K562 (cell line): ENCODE results near the gene MYO1D.

Source experiments
- MYC ChIP-seq, 2 experiments: fragments of 250-450 bp in 1 of 2; sonication (Bioruptor Pico) in 1 of 2; IDR thresholded peaks; 2 replicates each; pipeline versions ENCODE4 v1.5.1 to v1.6.1; 2012 to 2021; ENCODE audit warnings: low read depth in 2 of 2, borderline replicate concordance in 1 of 2, improper control_type of control experiment in 1 of 2, low read length in 1 of 2, mild to moderate bottlenecking in 1 of 2, moderate library complexity in 1 of 2
- RHOXF2B ChIP-seq: fragments of 250-450 bp; sonication (Bioruptor Pico); conservative IDR thresholded peaks from 2 replicates; pipeline ENCODE4 v1.5.1; 2021

DNA sequence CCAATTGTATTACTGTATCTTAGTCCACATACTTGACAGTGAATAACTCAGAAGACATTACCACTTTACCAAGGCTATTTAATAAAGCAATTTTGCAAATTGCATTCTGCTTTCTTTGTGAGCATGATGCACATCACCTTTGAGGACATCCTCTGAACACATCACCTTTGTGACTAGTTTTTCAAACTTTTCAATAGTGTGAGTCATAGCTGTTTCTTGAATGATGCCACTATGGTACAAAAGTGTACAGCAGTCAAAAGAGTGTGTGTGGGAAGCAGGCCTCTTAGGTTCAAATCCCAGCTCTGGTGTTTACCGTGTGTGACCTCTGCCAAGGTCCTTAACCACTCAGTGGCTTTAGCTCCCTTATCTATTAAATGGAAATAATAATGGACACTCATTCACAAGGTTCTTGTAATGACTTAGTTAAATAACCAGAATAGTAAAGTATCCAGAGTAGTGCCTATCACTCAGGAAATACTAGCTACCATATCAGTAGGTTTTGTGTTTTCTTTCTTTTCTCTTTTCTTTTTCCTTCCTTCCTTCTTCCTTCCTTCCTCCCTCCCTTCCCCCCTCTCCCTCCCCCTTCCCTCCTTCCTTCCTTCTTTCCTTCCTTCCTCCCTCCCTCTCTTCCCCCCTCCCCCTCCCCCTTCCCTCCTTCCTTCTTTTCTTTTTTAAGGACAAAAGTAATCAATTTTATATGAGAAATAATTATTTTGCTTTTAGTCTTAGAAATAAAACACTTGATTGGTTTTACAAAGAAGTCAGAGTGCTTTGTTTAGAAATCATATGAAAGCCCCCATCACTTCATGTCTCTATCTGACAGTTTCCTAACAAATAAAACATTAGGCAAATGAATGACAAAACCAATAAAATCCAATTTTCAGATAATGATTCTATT is 178.9 kb downstream of the MYO1D start:
- TF ChIP-seq RHOXF2B (CRISPR knock-in tag) (no peak), MYC (IDR thresholded peaks at IDR 0.05; ENCODE audit: low read depth, low read length) (no peak), MYC (CRISPR knock-in tag; IDR thresholded peaks at IDR 0.05; ENCODE audit: borderline replicate concordance, low read depth) (no peak)
